ENCODE data around the gene CC2D2A. TPM values are rescaled to one million over a fixed set of nuclear protein-coding genes. Genes with fewer than 3 reads are reported as not detected.

Gene CC2D2A
- total and polyA plus RNA-seq, 9 of the 15 experiments (the other 6 are each of a cell fraction or from before 2014, with no cell fraction given): 0.36 to 2.5 (median 1.6) TPM

DNA sequence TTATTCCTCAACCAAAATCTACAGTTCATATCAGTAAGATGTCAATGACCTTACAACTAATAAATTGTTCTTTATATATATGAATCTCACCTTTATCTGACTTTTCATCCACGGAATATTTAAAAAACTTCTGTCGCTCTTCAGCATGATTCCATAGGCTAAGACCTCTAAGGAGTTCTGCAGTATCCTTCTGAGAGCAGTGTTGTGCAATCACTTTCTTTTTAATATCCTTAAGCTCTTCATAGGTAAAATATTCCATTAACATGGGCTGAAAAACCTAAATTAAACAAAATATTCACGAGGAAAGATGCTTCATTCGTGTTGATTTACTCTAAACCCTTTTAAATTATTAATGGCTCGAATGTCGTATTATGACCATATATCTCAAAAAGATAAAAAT, 168.7 kb downstream of the CC2D2A start (continued):
- TF ChIP-seq FOXO4 (CRISPR knock-in tag; IDR thresholded peaks at IDR 0.05): no peak
- no peak for TF ChIP-seq ZBTB17 (CRISPR knock-in tag; IDR thresholded peaks at IDR 0.05)
- no peak for TF ChIP-seq ZSCAN32 (CRISPR knock-in tag; IDR thresholded peaks at IDR 0.05)

- Histone ChIP-seq H3K9me3 (replicated peaks; ENCODE audit: control insufficient read depth, insufficient read depth, low read depth, low read length) (no peaks in the 10 kb centered on the region), H2AFZ (ENCODE audit: low read depth, low read length) (no peak overlapping the region), H4K20me1 (replicated peaks; ENCODE audit: control insufficient read depth, insufficient read depth, low read length) (no peaks in the 10 kb centered on the region), H3K4me2 (ENCODE audit: insufficient read depth, low read length) (no peak overlapping the region; the same call in 1 of the 2 replicates), H3K4me1 (replicated peaks in 1 of 2; ENCODE audit: control insufficient read depth in 2 of 2, insufficient read depth in 2 of 2, low read length in 2 of 2) (peaks cover 8 to 15% of the 10 kb centered on the region in 2 experiments; a peak in 4 of 5 replicates), H3K36me3 (ENCODE audit: control insufficient read depth, insufficient read depth, low read length) (peaks cover 6% of the 10 kb centered on the region; the same call in 1 of the 3 replicates), H3K27ac (ENCODE audit: extremely low read depth, low read depth, low read length) (no peak overlapping the region), H3K9me1 (ENCODE audit: control insufficient read depth, insufficient read depth, low read length) (no peaks in the 10 kb centered on the region), H3K27me3 (ENCODE audit: control insufficient read depth in 2 of 2, insufficient read depth in 2 of 2, low read length in 2 of 2) (no peaks in the 10 kb centered on the region), H3K4me3 (no peak overlapping the region), H3K9ac (ENCODE audit: insufficient read depth in 1 of 2, low read depth in 2 of 2, low read length in 2 of 2) (no peak overlapping the region), H3K79me2 (ENCODE audit: control insufficient read depth, insufficient read depth, low read length) (peaks cover 95% of the 10 kb centered on the region)
- ChIA-PET POLR2A (no interaction called here), CTCF (ENCODE audit: low intra/inter-chr PET ratio) (no interaction called here)
- FAIRE-seq (no peak), ATAC-seq (no peak), DNase-seq (ENCODE audit: extremely low read depth in 1 of 4, low spot score in 3 of 4) (no peak)
- no TSS peak for BruUV-seq (replicated peaks)
- in situ Hi-C loops (cut with MboI) (no loop called here), intact Hi-C loops (cut with micrococcal nuclease) (no loop called here)
- no peak for TF ChIP-seq ZNF655 (CRISPR knock-in tag; IDR thresholded peaks at IDR 0.05)
- TF ChIP-seq, protein P1, sequence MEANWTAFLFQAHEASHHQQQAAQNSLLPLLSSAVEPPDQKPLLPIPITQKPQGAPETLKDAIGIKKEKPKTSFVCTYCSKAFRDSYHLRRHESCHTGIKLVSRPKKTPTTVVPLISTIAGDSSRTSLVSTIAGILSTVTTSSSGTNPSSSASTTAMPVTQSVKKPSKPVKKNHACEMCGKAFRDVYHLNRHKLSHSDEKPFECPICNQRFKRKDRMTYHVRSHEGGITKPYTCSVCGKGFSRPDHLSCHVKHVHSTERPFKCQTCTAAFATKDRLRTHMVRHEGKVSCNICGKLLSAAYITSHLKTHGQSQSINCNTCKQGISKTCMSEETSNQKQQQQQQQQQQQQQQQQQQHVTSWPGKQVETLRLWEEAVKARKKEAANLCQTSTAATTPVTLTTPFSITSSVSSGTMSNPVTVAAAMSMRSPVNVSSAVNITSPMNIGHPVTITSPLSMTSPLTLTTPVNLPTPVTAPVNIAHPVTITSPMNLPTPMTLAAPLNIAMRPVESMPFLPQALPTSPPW (CRISPR knock-in tag; IDR thresholded peaks at IDR 0.05): no peak
- no peak for TF ChIP-seq DIDO1 (tag; IDR thresholded peaks at IDR 0.05; ENCODE audit: low read depth)
- no peak for TF ChIP-seq POLR2G (IDR thresholded peaks at IDR 0.05; ENCODE audit: low read depth, low read length)
- no peak for TF ChIP-seq TOE1 (IDR thresholded peaks at IDR 0.05; ENCODE audit: borderline replicate concordance)
- no peak for TF ChIP-seq TOE1 (CRISPR knock-in tag; IDR thresholded peaks at IDR 0.05; ENCODE audit: borderline replicate concordance, low read depth)
- WGBS (ENCODE audit: insufficient coverage, low coverage, missing lambda C conversion rate): 54% methylated on average over 2 of the region's 2 CpGs
Observed at GRCh38 chr4:15648600-15648999, 178.9 kb downstream of the CC2D2A start.

Data from K562 (cell line).